Hindlimb muscle (tissue), 1 donor: ENCODE results near the gene SMG6. TPM values are rescaled to one million over a fixed set of nuclear protein-coding genes. Genes with fewer than 3 reads are reported as not detected.
"Not testable (repeated sequence)": the region's sequence is repeated elsewhere in the genome, so short reads cannot be mapped to it uniquely, and the experiment has no call there.

ENCODE experiments used
- DNase-seq: peaks from one replicate; pipeline ENCODE4 v3.0.0-alpha.2; 2013
- polyA plus RNA-seq: library from polyadenylated mRNA; unstranded; fragments of 120-200 nt; gene quantifications from one replicate; pipeline ENCODE4 v1.2.1, GENCODE V29; 2013; ENCODE audit not compliant: insufficient read length

The SMG6 gene
- polyA plus RNA-seq, 1 donor = 21.0 TPM

DNA sequence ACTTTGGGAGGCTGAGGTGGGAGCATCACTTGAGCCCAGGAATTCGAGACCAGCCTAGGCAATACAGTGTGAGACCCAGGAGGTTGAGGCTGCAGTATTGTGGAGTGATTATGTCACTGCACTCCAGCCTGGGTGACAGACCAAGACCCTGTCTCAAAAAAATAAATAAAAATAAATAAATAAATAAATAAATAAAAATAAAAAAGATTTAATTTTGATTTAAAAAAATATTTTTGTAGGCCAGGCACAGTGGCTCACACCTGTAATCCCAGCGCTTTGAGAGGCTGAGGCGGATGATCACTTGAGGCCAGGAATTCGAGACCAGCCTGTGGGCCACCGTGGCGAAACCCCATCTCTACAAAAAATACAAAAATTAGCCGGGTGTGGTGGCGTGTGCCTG is 104.2 kb downstream of the SMG6 start:
- DNase-seq = not testable (repeated sequence)

DNA sequence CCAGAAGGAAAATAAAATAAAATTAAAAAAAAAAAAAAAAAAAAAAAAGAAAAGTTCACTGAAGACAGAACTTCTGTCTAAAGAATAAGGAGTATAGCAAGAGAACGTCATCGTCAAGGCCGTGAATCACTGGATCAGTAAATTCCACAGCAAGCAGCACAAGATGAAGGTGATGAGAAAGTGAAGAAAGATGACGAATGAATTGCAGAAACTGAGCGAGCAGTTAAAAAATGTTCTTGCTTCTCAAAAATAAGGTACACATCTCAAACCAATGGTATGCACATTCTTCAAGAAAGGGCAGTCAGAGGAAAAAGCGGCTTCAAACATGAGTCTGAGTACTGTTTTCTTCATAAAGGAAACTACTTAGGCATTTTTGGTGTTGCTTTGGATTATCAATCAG is 104.7 kb downstream of the SMG6 start:
- DNase-seq = no peak

DNA sequence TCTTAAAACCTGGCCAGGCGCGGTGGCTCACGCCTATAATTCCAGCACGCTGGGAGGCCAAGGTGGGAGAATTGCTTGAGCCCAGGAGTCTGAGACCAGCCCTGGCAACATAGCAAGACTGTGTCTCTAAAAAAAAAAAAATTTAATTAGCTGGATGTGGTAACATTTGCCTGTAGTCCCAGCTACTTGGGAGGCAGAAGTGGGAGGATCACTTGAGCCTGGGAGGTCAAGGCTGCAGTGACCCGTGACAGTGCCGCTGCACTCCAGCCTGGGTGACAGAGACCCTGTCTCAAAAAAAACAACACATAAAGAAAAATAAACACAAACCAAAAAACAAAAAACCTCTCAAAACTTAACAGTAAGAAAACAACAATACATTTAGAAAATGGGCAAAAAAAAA is 106.3 kb downstream of the SMG6 start:
- DNase-seq = no peak

DNA sequence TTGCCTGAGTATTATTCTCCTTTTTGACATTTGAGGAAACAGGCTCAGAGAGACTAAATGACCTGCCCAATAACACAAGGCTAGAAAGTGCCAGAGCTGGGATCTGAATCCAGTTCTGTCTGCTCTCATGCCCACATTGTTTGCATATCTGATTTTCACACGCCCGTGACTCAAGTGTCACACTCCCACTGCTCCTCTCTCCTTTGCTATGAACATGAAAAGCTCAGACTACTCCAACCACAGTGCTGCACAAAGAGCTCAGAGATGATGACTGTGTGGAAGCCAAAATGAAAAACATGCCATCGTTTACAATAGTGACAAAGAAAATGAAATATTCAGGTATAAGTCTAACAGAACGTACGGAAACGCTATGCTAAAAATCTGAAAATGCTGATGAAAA is 107.9 kb downstream of the SMG6 start:
- no peak for DNase-seq

DNA sequence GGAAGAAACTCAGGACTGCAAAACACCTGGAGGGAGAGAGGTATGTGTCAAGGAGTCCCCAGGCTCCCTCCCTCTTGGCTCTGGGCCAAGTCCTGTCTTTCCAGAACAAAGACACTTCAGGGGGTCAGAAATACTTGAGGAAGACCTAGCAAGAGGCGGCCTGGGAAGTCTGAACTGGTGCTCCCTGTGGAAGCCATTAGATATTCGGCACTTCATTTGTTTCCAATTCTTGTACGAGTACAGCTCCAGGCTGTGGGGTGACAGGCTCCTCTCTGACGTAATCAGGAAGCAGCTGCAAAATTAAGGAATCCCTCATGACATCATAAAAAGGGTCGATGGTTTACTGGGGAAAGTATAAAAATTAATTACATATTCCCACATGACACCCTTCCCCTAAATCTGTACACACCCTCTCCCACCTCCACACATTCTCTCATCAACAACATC is 108.7 kb downstream of the SMG6 start:
- DNase-seq = no peak

DNA sequence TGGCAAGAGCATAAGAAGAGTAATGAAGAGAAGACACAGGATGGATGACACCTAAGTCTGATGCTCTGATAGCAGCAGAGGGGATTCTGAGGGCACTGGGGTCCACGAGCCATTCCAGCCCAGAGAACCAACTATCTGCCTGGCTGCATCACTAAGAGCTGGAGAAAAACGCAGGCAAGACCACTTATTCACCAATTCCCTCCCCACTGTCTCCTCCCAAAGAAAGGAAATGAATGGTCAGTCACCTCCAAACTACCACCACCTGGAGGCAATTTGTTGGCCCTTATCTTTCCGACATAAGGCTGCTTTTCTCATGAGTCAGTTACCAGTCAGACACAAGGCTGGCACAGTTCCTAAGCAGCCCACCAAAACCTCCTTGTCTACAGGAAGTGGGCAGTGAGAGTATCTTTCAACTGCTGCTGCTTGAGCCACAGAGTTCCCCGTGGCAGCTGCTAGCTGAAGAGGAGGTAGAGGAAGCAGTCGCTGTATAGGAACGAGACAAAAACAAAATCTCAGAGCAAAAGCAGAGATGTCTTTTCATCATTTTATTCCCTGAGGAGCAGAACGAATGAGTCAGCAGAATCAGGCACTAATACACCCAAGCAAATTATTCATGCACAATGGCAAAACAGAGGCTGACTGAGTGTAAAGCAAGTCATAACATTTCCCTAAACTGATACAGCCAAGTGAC is 111.1 kb downstream of the SMG6 start:
- DNase-seq = no peak

DNA sequence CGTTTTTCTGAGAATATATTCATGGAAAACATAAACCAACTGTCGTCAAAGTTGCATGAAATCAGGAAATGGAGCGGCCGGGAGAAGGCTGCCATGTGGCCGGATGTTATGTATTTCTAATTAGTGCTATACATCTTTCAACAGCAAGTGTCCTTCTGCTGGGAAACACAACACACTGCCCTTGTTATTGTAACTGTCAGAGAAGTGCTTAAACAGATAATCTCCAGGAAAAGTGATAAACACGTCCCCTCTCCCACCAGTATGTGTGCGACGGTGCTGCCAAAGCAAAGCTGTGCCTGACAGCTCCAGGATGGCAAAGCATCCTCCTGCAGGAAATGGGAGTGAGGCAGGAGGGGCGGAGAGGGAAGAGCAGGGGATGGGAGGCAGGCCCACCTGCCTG is 111.8 kb downstream of the SMG6 start:
- DNase-seq = no peak

DNA sequence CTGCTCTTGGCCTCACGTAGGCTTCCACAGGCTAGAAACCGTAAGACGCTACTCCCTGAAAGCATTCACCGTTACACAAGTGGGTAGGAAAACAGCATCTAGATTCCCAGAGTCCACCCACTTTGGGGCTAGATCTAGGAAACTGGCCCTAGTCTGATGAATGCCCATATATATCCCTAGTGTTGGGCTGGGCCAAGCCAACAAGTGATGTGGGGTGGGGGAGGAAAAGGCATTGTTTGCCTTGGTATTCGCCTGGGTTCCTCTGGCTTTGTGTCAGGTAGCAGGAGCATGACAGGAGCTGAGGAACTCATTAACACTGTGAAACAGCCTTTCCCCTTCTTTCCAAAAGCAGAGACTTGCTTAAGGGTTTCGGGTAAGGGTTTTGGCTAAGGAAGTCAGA is 112.4 kb downstream of the SMG6 start:
- DNase-seq = no peak

DNA sequence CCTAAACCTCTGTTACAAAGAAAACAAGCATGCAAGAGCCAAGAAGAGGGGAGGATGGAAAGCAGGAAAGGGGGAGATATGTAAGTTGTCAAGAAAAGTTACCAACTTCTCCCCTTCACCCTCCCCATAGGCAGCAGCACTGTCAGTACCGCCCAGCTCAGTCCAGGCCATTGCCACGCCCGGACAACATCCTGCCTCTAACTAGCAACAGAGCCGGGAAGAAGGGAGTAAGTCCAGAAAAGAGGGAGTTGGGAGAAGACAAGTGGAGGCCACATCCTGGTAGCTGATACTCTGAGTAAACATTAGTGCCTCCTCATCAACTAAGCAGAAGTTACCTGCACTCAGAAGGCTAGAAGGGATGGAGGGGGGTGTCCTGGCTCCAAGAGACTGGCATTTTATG is 113.6 kb downstream of the SMG6 start:
- DNase-seq = no peak

DNA sequence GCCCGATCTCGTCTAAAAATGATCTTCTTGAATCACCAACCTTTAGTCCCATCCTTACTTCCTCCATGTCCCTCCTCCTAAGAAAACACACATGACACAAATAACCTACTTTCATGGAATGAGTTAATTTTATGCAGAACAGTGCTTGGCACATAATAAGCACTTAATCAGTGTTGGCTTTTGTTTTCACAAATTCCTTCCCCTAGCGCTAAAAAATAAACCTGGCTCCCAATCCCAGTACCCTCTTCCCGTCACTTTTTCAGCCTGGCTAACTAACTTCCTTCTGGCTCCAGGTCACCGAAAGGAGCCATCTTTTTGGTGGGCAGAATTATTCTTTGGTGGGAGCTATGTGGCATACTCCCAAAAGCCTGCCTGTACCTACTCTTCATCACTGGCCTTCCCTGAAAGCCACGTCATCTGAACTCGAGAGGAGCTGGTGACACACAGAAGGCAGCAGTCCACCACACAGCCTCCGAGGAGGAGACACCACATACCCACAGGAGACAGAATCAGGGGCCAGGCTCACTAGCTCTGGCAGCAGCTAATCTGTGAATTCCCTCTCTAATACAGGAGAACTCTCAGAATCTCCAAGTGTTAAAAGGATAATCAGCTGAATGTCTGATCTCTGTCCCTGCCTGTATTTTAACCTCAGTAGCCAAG is 114.5 kb downstream of the SMG6 start:
- no peak for DNase-seq

DNA sequence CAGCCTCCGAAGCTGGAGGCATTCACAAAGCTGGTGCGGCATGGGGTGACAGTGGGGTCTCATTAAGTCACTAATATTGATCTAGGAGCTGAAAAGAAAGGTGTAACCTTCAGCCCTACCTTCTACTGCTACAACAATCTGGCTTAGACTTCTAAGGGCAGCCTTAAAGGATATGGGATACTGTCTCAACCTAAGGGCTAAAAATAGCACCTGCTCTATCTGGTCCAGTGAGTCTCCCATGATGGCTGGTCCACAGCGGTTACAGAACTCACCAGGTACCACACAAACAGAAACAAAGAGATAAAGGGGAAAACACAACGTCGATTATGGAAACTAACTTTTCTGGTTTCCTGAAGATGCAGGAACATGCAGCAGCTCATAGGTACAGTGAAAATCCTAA is 115.8 kb downstream of the SMG6 start:
- DNase-seq = no peak

DNA sequence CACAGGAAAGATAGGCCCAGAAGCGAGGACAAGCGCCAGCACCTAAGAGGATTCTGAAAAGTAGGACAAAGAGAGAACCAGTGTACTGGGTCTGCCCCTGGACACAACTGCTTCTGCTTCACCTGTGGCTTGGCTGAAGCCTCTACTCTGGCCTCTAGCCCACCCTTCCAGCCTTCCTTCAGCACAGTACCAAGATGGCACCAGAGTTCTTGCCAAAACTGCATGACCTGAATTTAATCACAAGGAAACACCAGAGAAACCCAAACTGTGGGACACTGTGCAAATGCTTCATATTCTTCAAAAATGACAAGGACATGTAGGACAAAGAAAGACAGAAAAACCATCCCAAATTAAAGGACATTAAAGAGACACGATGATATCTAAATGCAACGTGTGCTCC is 116.6 kb downstream of the SMG6 start:
- no peak for DNase-seq

DNA sequence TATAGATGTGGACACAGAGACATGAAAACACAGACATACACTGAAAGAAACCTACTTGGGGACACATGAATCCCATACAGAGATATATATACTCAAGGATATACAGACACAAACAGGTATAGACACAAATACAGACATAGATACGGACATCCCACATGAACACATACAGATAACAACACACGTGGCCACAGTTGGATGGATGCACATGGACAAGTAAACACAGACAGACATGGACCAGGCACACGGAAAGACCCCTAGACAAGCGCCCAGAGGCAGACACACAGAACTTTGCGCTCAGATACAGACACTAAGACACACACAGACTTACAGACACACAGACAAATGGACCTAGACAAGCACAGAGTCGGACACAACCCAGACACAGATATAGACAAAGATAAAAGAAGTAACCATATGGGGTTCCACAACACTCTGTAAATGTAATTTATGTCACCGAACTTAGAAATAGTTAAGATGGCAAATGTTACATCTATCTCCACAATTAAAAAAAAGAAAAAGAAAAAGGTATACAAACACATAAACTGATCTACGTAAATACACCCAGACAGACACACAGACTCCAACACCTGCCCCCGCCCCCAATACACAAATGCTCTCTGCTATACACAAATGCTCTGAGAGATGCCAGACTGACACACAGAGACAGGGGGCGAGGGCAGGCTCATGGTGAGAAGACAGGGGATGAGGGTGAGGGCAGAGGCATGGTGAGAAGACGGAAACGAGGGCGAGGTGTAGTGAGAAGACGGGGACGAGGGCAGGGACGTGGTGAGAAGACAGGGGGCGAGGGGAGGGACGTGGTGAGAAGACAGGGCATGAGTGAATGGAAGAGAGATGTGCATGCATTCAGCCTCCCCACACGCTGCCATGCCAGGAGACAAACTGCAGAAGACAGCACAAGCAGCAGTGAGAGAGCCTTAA is 118.3 kb downstream of the SMG6 start:
- DNase-seq = no peak

DNA sequence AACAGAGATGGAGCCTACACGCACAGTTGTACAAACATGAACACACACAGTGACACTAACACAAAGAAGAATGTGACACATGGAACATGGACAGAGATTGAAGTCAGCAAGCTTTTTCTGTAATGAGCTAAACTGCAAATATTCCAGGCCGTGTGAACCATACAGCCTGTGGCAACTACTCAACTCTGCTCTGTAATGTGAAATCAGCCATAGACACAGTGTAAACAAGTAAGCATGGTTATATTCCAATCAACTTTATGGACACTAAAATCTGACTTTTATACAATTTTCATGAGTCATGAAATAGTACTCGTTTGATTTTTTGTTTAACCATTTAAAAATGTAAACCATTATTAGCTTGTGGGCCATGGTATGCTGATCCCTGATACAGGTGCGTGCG is 120.2 kb downstream of the SMG6 start:
- DNase-seq = no peak

DNA sequence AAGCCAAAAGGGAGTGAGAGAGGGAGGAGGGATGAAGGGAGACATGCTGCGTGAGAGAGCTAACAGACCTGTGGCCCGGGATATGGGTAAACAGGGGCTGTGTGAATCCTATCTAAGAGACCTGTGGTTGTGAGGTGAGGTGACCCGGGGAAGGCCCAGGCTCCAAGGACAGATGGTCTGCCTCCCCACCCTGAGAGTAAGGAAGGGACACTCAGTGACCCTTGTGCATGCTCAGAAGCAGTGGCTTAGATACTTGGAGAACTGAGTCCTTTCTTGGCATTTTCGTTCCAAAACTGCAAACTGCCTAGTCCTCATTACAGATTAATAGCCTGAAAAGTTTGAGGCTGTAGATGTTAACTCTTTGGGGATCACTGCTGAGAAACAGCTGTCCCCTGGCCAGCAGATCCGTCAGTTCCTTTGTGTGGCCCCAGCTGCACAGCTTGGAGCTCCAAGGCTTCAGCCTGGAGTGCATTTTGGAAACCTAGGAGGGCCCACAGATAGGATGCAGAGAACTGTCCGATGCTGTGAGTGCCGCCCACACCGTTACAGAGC is 121.6 kb downstream of the SMG6 start:
- peak; percentile 71 for DNase-seq

DNA sequence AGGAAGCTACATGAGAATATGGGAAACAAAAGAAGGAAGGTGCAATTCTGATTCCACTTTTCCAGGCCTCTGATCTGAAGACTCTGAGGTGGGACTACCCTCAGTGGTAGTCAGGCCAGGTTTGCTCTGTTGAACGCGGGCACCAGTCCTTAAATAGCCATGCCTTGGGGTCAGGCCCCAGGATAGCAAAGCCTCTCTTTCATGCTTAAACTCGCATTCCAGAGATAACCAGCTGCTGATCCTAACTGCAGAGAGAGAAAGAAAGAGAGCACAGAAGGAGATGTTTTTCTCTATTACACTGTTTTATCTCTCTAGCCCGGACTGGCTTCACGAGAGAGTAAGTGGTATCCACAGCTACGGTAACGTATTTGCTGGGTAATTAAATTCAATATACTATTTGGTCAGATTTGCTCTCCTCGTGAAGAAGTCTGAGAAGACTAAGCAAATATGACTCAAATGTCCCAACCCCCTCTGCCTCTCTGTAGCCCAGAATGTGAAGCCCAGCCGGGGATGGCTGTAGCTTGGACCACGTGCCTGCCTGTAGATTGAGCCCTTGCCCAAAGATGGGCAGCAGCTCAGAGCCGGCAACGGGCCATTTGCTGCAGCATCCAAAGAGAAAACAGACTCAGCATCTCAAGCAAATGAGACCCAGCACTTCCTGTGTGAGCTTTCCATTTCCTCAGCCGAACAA is 122.2 kb downstream of the SMG6 start:
- DNase-seq = peak; percentile 79

DNA sequence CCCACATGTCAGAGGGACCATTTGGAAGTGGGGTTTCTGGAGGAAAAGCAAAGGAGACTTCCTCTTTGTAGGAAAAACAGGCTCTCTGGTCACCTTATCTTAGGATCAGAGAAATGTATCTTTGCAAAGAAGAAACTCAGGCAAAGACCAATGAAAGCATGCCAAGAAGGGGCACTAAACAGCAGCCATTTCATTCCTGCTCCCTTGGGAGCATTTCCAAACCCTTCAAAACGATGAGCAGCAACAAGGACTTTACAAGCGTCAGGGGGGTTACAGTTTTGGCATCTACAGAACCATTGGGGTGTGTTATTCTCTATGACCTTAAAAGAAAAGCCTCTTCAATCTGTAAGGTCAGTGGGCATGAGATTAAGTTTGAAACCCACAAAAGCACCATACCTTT is 122.8 kb downstream of the SMG6 start:
- no peak for DNase-seq

DNA sequence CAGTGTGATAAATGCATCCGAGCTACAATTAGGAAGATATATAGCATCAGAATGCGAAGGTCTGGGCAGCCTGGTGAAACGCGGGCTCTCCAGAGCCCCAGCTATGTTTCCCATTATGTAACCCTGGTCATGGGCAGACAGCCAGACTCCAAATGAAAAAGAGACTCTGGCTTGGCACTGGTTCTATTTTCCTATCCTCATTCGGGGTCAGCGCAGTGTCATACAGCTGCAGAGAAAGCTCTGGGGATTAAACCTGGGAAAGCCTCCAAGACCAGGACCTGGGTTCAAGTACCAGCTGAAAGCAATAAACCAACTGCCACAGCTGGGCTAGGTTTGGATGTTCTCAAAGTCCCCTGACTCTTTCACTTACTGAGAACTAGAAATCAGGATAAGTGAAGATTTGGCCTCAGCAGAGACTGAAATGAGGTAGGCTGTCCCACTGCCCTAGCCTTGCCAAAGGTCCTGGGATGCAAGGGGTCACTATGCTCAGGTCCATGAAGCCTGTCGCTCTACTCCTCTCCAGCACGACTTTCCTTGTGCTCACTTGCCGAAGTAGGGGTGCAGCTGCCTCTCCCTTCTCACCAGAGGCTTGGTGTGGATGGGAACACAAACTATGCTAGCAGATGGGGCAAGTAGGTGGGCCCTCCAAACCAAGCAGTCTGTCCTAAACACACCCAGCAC is 123.8 kb downstream of the SMG6 start:
- peak; percentile 93 for DNase-seq

DNA sequence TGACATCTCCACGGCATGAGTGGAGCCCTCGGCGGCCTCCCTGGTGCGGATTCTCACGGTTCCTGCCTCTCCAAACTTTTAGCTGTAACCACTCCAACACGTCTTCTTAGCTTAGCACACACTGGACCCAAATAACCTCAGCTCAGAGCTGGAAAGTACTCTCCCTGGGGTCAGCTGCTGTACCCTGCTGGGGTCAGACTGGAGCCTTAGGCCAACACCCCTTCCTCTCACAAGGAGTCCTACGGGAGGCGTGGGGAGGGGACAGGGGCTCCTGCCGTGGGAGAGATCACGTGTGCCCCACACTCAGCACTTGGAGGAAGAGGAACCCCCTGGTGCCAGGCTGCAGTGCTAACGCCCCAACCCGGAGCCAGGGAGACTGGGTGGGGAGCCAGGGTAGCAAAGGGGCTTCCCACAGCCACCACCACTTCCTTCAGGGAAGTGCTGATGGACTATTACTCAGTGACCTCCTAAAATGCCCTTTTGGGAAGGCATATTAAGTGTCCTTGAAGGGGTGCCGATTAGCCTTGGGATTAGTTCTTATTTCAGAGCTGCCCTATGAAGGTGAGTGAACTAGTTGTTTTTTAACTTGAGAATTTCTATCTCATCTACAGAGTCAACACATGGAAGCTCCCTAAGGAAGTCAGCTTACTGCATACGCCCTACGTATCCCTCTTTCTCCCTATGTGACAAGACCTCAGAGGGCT is 124.6 kb downstream of the SMG6 start:
- no peak for DNase-seq

DNA sequence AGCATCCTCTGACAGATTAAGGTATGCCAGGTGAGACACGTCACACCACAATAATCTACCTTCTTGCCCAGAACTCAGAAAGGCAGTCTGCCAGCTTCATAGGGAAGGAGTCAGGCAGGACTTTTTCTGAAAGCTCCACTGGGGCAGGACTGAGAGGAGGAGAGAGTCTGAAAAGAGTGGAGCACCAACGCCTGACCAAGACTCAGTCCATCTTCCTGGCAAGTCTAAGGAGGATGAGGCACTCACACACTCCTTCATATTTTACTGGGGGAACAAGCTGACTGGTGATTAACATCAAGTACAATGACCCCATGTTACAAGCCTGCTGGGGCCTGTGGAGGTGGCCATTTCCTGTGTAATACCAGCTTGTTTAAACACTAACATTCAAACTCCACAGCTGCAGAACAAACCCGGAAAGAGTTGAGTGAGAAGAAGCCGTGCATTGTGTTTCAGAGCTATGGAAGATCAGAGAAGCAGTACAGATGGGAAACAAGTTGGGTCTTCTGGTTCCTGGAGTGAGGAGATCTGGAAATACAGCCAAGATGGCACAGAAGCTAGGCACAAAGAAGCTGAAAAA is 126.3 kb downstream of the SMG6 start:
- no peak for DNase-seq
